Skeletal muscle satellite cell (primary cell): ENCODE measurements around the gene OBSL1.

Experiments
- H3K27me3 ChIP-seq: 2 replicates; pipeline ENCODE4 v1.7.0; 2013; ENCODE audit warnings: low read length; ENCODE audit not compliant: control insufficient read depth, insufficient read depth
- H3K36me3 ChIP-seq: 2 replicates; pipeline ENCODE4 v1.7.0; 2013; ENCODE audit warnings: mild to moderate bottlenecking, control low read depth, low read length; ENCODE audit not compliant: insufficient read depth
- H3K4me1 ChIP-seq: 2 replicates; pipeline ENCODE4 v1.7.0; 2013; ENCODE audit warnings: low read length; ENCODE audit not compliant: control insufficient read depth, insufficient read depth
- H3K4me2 ChIP-seq: 2 replicates; pipeline ENCODE4 v1.7.0; 2013; ENCODE audit warnings: mild to moderate bottlenecking, low read length
- H3K4me3 ChIP-seq: 2 replicates; pipeline ENCODE4 v1.7.0; 2013; ENCODE audit warnings: low read length
- H3K9ac ChIP-seq: 2 replicates; pipeline ENCODE4 v1.7.0; 2013; ENCODE audit warnings: mild to moderate bottlenecking, low read depth, low read length, moderate library complexity
- H3K9me3 ChIP-seq: replicated peaks from 2 replicates; pipeline ENCODE4 v1.7.0; 2013; ENCODE audit warnings: mild to moderate bottlenecking, control low read depth, low read length

Gene OBSL1

DNA sequence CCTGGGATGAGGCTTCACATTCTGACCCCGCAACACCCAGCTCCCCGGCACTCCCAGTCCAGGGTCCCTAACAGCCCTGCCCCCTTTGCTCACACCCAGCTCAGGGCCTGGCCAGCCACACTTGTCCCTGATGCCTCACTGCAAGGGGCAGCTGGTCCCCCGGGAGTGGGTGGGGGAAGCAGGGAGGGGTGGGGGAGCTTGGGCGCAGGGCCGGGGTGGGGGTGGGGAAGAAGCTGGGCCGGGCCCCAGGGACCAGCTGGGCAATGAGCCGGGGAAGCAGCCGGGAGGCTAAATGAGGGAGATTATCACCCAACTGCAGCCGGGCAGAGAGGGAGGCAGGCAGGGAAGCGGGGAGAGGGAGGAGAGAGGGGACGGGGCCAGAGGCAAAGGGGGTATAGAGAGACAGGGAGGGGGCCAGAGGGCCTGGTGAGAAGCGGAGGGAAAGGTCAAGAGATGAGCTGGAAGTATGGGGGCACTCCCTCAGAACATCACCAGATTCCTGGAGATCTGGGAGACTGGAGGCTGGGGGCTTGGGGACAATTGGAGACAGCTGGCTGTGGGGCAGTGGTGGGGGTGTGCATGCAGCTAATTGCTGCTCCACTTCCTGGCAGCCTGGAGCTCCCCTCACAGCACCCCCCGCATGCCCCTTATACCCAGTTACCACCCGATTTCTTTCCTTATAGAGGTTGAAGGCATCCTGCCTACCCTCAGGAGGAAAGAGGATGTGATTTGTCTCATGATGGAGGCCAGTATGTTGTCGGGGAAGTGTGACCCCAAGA is 59.6 kb downstream of the OBSL1 start:
- Histone ChIP-seq H3K9me3 (no peaks in the 10 kb centered on the region), H3K4me3 (no peak overlapping the region), H3K4me1 (peaks cover 45% of the 10 kb centered on the region), H3K27me3 (peaks cover 50% of the 10 kb centered on the region), H3K36me3 (no peaks in the 10 kb centered on the region), H3K9ac (no peak overlapping the region), H3K4me2 (no peak overlapping the region)

DNA sequence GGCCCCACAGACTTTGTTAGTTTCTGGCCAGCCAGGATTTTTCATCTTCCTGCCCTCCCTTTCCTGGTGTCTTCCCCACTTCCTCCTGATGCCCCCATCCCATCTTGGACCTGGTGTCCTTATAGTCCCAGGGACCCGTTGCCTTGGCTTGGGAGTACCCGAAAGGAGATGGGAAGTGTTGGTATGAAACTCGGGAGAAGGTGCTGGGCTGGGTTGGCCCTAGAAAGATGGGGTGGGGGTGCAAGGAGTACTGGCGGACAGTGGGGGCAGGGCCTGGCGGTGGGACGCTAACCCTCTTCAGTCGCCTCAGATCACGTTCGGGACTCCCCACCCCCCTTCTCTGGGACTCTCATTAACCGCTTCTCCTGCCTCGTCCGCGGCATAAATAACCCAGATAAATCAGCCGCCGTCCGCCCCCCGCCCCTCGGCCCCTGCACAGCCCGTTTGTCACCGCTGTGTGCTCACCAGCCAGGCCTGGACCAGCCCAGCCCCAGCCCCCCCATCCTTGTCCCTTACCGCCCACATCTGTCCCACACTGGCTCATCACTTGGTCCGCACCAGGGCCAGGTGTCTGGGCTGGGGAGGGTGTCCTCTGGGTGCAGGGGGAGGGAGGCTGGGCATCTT is 60.7 kb downstream of the OBSL1 start:
- Histone ChIP-seq H3K9me3 (no peaks in the 10 kb centered on the region), H3K4me1 (peaks cover 54% of the 10 kb centered on the region), H3K9ac (no peak overlapping the region), H3K36me3 (peaks cover 11% of the 10 kb centered on the region), H3K27me3 (peaks cover 39% of the 10 kb centered on the region), H3K4me3 (no peak overlapping the region), H3K4me2 (peak overlapping the region; percentile 75)

DNA sequence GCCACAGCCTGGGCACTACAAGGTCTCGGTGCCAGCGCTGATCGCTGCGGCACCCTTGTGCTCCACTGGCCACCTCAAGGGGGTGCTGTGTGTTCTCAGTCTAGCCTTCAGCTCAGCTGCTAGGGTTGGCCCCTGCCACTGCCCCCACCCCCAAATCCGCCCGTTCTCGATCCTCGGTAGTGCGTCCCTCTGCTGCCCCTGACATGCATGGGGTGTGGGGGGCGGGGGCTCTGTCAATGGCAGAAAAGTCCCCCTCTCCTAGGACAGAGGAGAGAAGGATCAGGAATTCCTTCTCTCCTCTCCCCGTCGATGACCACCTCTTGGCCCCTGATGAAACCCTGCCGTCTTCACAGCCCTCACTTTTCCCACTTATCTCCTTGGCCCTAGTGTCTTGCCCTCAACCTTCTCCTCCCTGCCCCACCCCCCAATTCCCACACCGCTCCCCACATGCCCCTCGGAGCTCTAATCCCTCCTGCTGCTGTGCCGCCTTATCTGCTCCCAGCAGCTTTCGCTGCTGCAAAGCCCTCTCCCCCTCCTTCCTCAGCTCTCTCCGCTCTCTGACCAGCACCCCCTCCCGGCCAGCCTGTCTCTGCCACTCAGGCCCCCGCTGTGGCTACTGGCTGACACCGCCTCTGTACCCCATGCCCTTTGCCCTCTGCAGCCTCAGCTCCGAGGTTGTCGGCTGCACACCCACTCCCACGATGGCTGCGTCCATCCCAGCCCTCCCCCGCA is 61.4 kb downstream of the OBSL1 start:
- H3K4me2 ChIP-seq = peak overlapping the region; percentile 75
- peaks cover 33% of the 10 kb centered on the region for H3K27me3 ChIP-seq
- peaks cover 54% of the 10 kb centered on the region for H3K4me1 ChIP-seq
- peak overlapping the region; percentile 58 for H3K4me3 ChIP-seq
- H3K9me3 ChIP-seq = no peaks in the 10 kb centered on the region
- no peak overlapping the region for H3K9ac ChIP-seq
- peaks cover 18% of the 10 kb centered on the region for H3K36me3 ChIP-seq

GRCh38 chr2:219508971-219509779 is 62.2 kb downstream of the OBSL1 start:
- Histone ChIP-seq H3K4me1 (peaks cover 49% of the 10 kb centered on the region), H3K9ac (no peak overlapping the region), H3K36me3 (peaks cover 25% of the 10 kb centered on the region), H3K4me3 (no peak overlapping the region), H3K27me3 (peaks cover 25% of the 10 kb centered on the region), H3K9me3 (no peaks in the 10 kb centered on the region), H3K4me2 (peak overlapping the region; percentile 75)

GRCh38 chr2:219508444-219508734 is 63.0 kb downstream of the OBSL1 start:
- no peak overlapping the region for H3K4me2 ChIP-seq
- no peak overlapping the region for H3K9ac ChIP-seq
- H3K4me1 ChIP-seq = peaks cover 46% of the 10 kb centered on the region
- H3K9me3 ChIP-seq = no peaks in the 10 kb centered on the region
- peaks cover 32% of the 10 kb centered on the region for H3K36me3 ChIP-seq
- H3K4me3 ChIP-seq = no peak overlapping the region
- H3K27me3 ChIP-seq = peaks cover 17% of the 10 kb centered on the region

- H3K4me2 ChIP-seq = no peak overlapping the region
- H3K9me3 ChIP-seq = no peaks in the 10 kb centered on the region
- H3K4me1 ChIP-seq = peaks cover 41% of the 10 kb centered on the region
- H3K36me3 ChIP-seq = peaks cover 35% of the 10 kb centered on the region
- peaks cover 11% of the 10 kb centered on the region for H3K27me3 ChIP-seq
- no peak overlapping the region for H3K9ac ChIP-seq
- no peak overlapping the region for H3K4me3 ChIP-seq
These were observed 63.5 kb downstream of the OBSL1 start for GRCh38 chr2:219507581-219508443.

GRCh38 chr2:219506802-219507526 is 64.4 kb downstream of the OBSL1 start:
- H3K36me3 ChIP-seq = peaks cover 35% of the 10 kb centered on the region
- no peak overlapping the region for H3K4me3 ChIP-seq
- H3K4me2 ChIP-seq = peak overlapping the region; percentile 27
- H3K9ac ChIP-seq = peak overlapping the region; percentile 46
- H3K27me3 ChIP-seq = peaks cover 3% of the 10 kb centered on the region
- no peaks in the 10 kb centered on the region for H3K9me3 ChIP-seq
- peaks cover 34% of the 10 kb centered on the region for H3K4me1 ChIP-seq

DNA sequence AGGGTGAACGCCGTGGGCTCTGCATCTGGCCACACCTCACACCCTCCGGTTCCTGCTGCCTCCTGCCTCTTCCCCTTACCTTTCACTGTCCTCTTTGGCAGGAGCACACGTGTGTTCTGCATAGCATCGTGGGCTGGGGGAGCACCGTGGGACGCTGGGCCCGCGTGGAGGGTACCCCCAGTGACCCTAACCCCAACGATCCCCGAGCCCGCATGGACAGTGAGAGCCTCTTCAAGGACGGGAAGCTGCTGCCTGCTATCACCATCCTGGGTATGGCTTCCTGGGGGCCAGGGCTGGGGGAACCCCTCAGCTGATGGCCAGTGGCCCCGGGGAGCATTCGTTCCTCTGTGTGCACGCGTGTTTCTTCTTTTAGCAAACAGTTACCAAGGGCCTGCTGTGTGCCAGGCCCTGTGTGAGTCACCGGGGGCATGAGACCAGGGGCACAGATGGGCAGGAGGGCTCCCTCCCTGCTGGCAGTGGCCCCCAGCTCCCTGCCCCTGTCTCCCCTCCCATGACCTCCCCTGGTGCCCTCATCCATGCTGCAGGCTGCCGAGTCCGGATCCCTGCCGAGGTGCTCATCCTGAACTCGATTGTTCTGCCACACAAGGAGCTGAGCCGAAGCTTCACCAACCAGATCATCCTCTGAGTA is 65.1 kb downstream of the OBSL1 start:
- Histone ChIP-seq H3K9ac (peak overlapping the region; percentile 46), H3K4me3 (no peak overlapping the region), H3K9me3 (no peaks in the 10 kb centered on the region), H3K27me3 (no peaks in the 10 kb centered on the region), H3K4me2 (peak overlapping the region; percentile 27), H3K36me3 (peaks cover 35% of the 10 kb centered on the region), H3K4me1 (peaks cover 31% of the 10 kb centered on the region)

DNA sequence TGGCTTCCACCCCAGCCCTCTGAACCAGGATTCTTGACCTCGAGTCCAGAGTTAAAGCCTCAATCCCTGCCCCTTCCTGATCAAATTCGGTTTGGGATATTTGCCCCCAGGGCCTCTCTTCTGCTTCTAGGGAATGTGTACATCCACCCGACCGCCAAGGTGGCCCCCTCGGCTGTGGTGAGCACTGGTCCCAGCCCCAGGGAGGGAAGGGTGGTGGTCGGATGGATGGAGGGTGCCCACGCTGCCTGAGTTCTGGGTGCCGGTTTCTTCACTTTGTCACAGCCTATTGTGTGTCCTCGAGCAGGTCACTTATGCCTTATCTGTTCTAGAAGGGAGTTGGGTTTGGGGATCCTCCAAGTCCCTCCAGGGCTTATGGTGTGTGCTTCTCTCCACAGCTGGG is 65.8 kb downstream of the OBSL1 start:
- H3K36me3 ChIP-seq = peaks cover 35% of the 10 kb centered on the region
- no peaks in the 10 kb centered on the region for H3K9me3 ChIP-seq
- H3K4me3 ChIP-seq = no peak overlapping the region
- H3K4me1 ChIP-seq = peaks cover 30% of the 10 kb centered on the region
- no peak overlapping the region for H3K9ac ChIP-seq
- no peaks in the 10 kb centered on the region for H3K27me3 ChIP-seq
- no peak overlapping the region for H3K4me2 ChIP-seq

GRCh38 chr2:219502618-219503017 is 68.7 kb downstream of the OBSL1 start:
- Histone ChIP-seq H3K9ac (no peak overlapping the region), H3K4me2 (no peak overlapping the region), H3K4me1 (peaks cover 36% of the 10 kb centered on the region), H3K27me3 (no peaks in the 10 kb centered on the region), H3K4me3 (no peak overlapping the region), H3K9me3 (no peaks in the 10 kb centered on the region), H3K36me3 (peaks cover 35% of the 10 kb centered on the region)
